Fibroblast of skin of left biceps (primary cell): ENCODE data around the gene FAM184A.
"Not testable (repeated sequence)": the region's sequence is repeated elsewhere in the genome, so short reads cannot be mapped to it uniquely, and the experiment has no call there.

ENCODE experiments used
- DNase-seq, 2 experiments: peaks; one replicate each; pipeline ENCODE4 v3.0.0-alpha.2; 2013; ENCODE audit warnings: low read depth in 2 of 2

Gene FAM184A, protein sequence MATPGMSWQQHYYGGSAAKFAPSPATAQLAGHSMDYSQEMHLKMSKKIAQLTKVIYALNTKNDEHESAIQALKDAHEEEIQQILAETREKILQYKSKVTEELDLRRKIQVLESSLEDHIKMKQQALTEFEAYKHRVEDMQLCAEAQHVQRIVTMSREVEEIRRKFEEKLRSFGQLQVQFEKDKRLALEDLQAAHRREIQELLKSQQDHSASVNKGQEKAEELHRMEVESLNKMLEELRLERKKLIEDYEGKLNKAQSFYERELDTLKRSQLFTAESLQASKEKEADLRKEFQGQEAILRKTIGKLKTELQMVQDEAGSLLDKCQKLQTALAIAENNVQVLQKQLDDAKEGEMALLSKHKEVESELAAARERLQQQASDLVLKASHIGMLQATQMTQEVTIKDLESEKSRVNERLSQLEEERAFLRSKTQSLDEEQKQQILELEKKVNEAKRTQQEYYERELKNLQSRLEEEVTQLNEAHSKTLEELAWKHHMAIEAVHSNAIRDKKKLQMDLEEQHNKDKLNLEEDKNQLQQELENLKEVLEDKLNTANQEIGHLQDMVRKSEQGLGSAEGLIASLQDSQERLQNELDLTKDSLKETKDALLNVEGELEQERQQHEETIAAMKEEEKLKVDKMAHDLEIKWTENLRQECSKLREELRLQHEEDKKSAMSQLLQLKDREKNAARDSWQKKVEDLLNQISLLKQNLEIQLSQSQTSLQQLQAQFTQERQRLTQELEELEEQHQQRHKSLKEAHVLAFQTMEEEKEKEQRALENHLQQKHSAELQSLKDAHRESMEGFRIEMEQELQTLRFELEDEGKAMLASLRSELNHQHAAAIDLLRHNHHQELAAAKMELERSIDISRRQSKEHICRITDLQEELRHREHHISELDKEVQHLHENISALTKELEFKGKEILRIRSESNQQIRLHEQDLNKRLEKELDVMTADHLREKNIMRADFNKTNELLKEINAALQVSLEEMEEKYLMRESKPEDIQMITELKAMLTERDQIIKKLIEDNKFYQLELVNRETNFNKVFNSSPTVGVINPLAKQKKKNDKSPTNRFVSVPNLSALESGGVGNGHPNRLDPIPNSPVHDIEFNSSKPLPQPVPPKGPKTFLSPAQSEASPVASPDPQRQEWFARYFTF

GRCh38 chr6:119078376-119079282 is at the start of gene FAM184A:
TSS of gene FAM184A (minus strand) at chr6:119078664. CDS start at chr6:119078299, 365 bp downstream.
- peak; percentile 9 to 10 for DNase-seq

GRCh38 chr6:119127627-119128026 is 49.2 kb upstream of the FAM184A start:
- no peak for DNase-seq

DNA sequence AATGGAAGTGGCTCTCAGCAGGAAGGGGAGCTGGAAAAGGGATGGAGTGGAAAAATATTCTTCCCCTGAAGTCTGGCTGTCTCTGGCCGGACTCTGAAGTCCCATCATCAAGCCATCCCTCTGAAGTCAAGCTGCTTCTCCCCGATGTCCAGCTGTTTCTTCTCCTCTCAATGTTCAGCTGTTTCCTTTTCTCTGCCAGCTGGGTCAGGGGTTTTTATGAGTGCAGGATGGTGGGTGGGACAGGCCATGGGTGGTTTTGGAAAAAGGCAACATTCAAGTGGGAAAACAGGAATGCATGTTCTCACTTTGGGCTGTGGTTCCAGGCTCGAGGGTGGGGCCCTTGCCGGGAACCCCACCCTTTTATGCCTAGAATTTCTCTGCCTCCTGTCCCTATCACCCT is 48.4 kb upstream of the FAM184A start:
- DNase-seq = no peak

DNA sequence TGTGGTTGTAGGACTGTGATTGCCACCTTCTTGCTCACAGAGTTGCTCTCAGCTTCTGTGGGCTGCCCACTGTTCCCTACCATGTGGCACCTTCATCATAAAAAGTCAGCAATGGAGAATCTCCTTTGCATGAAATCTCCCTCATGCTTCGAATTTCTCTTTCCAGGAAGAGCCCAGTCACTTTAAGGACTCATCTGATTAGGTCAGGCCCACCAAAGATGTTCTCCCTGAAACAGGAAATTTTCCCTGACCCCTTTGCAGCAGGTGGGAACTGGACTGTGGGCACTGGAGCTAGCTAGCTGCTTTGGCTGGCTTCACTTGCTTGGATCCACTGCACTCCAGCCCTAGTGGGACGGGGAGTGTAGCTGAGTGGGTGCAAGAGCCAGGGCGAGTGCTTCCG is 47.7 kb upstream of the FAM184A start:
- no peak for DNase-seq

DNA sequence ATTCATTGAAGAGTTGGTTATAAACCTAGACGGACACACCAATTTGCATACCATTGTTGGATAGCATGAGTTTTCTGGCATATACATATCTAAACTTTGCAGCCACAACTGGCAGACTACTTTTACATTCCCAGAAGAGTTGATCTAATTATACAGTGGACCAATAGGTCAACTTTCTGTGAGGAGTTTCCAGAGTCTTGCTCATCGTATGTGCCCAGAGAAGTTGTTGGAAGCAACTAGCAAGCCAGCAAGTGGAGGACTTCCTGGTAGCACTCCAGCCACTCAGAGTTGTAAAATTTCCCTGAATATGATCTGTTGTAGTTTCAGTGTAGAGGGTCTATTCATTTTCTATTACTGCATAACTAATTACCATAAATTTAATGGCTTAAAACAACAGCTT is 47.1 kb upstream of the FAM184A start:
- DNase-seq = no peak

DNA sequence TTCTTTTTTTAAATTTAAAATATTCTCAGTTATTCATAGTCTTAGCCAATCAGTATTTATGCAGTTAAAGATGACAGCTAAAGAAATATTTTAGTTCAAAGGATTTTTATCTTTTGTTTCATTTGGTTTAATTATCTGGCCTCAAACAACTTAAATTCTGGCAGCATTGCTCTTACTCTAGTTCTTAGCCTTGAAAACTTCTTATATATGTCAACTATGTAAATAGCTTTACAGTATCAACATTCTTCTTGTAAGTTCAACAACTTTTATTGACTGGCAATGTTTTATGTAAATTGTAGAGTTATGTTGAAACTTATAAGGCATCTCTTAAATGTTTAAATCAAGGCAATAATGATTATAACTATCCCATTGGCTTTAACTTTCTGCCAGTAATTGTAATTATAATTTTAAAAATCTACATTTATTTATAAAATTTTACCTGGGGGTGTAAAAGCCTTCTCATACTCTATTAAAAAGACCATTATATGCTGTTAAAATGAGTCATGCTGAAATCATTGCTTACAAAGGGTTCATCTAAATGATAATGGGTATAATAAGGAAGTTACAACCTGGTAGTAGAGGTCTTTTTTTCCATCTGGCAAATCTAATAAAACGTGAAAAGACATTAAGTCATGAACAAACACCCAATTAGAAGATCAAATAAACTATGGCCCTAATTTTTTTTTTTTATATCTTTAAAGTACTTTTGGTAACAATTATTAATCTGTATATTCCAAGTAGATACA is 45.8 kb upstream of the FAM184A start:
- DNase-seq = no peak

GRCh38 chr6:119122336-119122735 is 43.9 kb upstream of the FAM184A start:
- no peak for DNase-seq

- no peak for DNase-seq
Observed at GRCh38 chr6:119121367-119121766, 42.9 kb upstream of the FAM184A start.

- DNase-seq = peak; percentile 38 to 45
Observed at GRCh38 chr6:119119989-119120388, 41.5 kb upstream of the FAM184A start.

GRCh38 chr6:119119062-119119461 is 40.6 kb upstream of the FAM184A start:
- not testable (repeated sequence) for DNase-seq

DNA sequence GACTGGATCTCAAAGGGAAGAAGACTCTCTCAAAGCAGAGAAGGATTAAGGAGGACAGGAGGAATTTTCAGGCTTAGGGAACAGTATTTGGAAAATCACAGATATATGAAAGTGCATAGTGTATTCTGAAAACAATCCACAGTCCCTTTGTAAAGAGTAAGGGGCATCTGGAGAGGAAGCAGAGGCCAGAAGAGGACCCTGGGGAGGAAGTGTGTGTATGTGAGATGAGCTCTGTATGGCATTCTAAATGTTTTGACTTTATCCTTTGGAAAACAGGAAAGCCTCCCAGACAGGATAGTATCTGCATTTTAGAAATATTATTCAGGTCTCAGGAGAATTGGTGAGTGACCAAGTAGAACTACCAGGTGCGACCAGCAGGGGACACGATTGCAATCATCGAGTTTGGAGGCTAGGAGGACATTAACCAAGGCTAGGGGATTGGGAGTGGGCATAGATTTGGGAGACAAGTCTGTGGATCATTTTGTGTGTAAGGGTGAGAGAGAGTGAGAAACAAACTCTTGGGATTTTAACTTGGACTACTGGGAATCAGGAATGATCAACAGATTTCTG is 38.3 kb upstream of the FAM184A start:
- DNase-seq = no peak

DNA sequence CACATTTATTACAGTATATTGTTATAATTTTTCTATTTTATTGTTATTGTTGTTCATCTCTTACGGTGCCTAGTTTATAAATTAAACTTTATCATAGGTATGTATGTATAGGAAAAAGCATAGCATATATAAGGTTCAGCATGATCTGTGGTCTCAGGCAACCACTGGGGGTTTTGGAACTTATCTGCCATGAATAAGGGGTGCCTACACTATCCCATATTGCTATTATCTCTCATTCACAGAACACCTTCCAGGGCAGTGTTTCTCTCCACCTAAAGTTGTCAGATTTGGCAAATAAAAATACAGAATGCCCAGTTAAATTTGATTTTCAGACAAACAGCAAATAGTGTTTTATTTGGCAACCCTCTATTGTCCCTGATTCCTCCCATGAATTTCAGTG is 35.5 kb upstream of the FAM184A start:
- no peak for DNase-seq

- DNase-seq = no peak
Observed at GRCh38 chr6:119112812-119113530, 34.5 kb upstream of the FAM184A start.

GRCh38 chr6:119110601-119111548 is 32.4 kb upstream of the FAM184A start:
- peak in 1 of 2 experiments; percentile 13 for DNase-seq

GRCh38 chr6:119109654-119110325 is 31.3 kb upstream of the FAM184A start:
- no peak for DNase-seq

- DNase-seq = no peak
Observed at GRCh38 chr6:119108076-119108475, 29.6 kb upstream of the FAM184A start.

DNA sequence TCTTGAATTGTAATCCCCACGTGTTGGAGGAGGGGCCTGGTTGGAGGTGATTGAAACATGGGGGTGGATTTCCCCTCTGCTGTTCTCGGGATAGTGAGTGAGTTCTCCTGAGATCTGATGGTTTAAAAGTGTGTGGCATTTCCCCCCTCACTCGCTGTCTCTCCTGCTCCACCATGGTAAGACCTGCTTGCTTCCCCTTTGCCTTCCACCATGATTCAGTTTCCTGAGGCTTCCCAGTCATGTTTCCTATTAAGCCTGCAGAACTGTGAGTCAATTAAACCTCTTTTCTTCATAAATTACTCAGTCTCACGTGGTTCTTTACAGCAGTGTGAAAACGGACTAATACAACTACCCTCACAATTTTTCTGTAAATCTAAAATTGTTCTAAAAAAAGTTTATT is 26.8 kb upstream of the FAM184A start:
- no peak for DNase-seq

- no peak for DNase-seq
Observed at GRCh38 chr6:119102901-119103300, 24.4 kb upstream of the FAM184A start.
